Gastrocnemius medialis (tissue), 4 donors: ENCODE results near the gene EXOC6. TPM values are rescaled to one million over a fixed set of nuclear protein-coding genes. Genes with fewer than 3 reads are reported as not detected.

Experiments
- ATAC-seq, 2 donors: fragments of 150-250 bp; one replicate each; pipeline ENCODE4 v1.9.1; 2016
- DNase-seq, 2 donors: peaks; one replicate each; pipeline ENCODE4 v3.0.0-alpha.2; 2019
- H3K27ac ChIP-seq, 4 donors: fragments of 200-600 bp; sonication (generic); 1 replicate in 1 of 4; 2 replicates in 3 of 4; pipeline ENCODE4 v1.5.1; 2016 to 2018; ENCODE audit warnings: mild to moderate bottlenecking in 2 of 4, moderate library complexity in 1 of 4
- H3K27me3 ChIP-seq, 3 donors: fragments of 200-600 bp; sonication (generic) in 2 of 3; 1 replicate in 1 of 3; 2 replicates in 2 of 3; pipeline versions ENCODE4 v1.5.1 to v1.6.0; 2016 to 2019; ENCODE audit warnings: mild to moderate bottlenecking in 1 of 3, moderate library complexity in 1 of 3
- H3K36me3 ChIP-seq, 2 donors: fragments of 200-600 bp; sonication (generic) in 1 of 2; one replicate each; pipeline ENCODE4 v1.5.1; 2017 to 2018
- H3K4me1 ChIP-seq, 2 donors: fragments of 200-600 bp; sonication (generic) in 1 of 2; one replicate each; pipeline ENCODE4 v1.5.1; 2016 to 2017; ENCODE audit warnings: mild to moderate bottlenecking in 2 of 2
- H3K4me3 ChIP-seq, 4 donors: fragments of 200-600 bp; sonication (generic) in 3 of 4; 1 replicate in 1 of 4; 2 replicates in 3 of 4; pipeline ENCODE4 v1.5.1; 2016 to 2019; ENCODE audit warnings: mild to moderate bottlenecking in 2 of 4
- H3K9me3 ChIP-seq, 3 donors: fragments of 200-600 bp; sonication (generic) in 2 of 3; 1 replicate in 1 of 3; 2 replicates in 2 of 3; pipeline ENCODE4 v1.5.1; 2016 to 2019
- CTCF ChIP-seq, 5 experiments: fragments of 450-650 bp in 3 of 5; fragments of 200-600 bp in 2 of 5; sonication (generic) in 2 of 5; IDR thresholded peaks in 4 of 5; conservative IDR thresholded peaks in 1 of 5; 1 replicate in 4 of 5; 2 replicates in 1 of 5; pipeline ENCODE4 v1.5.1; 2016 to 2019; ENCODE audit warnings: antibody characterized with exemption in 5 of 5, mild to moderate bottlenecking in 3 of 5, moderate library complexity in 3 of 5
- POLR2A ChIP-seq, 2 donors: fragments of 450-650 bp; IDR thresholded peaks; one replicate each; pipeline ENCODE4 v1.6.1; 2017; ENCODE audit warnings: antibody characterized with exemption in 2 of 2, mild to moderate bottlenecking in 2 of 2, moderate library complexity in 2 of 2
- in situ Hi-C, 4 donors: fragments of 200-750 bp; cut with MboI; loops; one replicate each; pipeline versions ENCODE4 v1.15.0 to v1.8.0; 2017; ENCODE audit warnings: low sequenced_read_pairs in 4 of 4
- intact Hi-C: fragments of 100-400 bp; cut with DNase I; formaldehyde crosslinking; loops from one replicate; pipeline ENCODE4 v1.15.1; 2023; ENCODE audit warnings: low total_unique reads
- total RNA-seq, 4 donors: library from RNA; depleted of rRNA; stranded (reverse); fragments of >200 nt; gene quantifications; one replicate each; pipeline versions ENCODE4 v1.1.0 to v1.2.3, GENCODE V29; 2016

Gene EXOC6
- total RNA-seq, 4 donors from 2014 or later, result 11.8 to 16.8 (median 14.6) TPM

- ATAC-seq, result peak in 1 of 2 donors; percentile 41
- intact Hi-C loops, result loop anchor here (10.0 kb wide), 1 partner anchor 128 kb away; no protein-coding TSS in a partner anchor
- Histone ChIP-seq H3K4me1 (no peaks in the 10 kb centered on the region), H3K9me3 (no peaks in the 10 kb centered on the region), H3K36me3 (no peaks in the 10 kb centered on the region), H3K27me3 (no peaks in the 10 kb centered on the region), H3K4me3 (no peak overlapping the region), H3K27ac (peak overlapping the region in 1 of 4 donors; percentile 33)
- no peak for DNase-seq
- TF ChIP-seq CTCF (IDR thresholded peaks at IDR 0.05 in 4 of 5, conservative IDR thresholded peaks at IDR 0.05 in 1 of 5) (peak in 3 of 5 experiments; percentile 18 to 44 (median 38)), POLR2A (IDR thresholded peaks at IDR 0.05) (no peak)
- in situ Hi-C loops, result loop anchor here in 1 of 4 donors (10.0 kb wide), 1 partner anchor 52 kb away; no protein-coding TSS in a partner anchor
These were observed 25.4 kb upstream of the EXOC6 start for GRCh38 chr10:92822964-92823363.

GRCh38 chr10:92826061-92826460 is 22.3 kb upstream of the EXOC6 start:
- ATAC-seq (no peak), DNase-seq (no peak)
- no peak overlapping the region for H3K27ac ChIP-seq
- H3K4me3 ChIP-seq, result no peak overlapping the region
- no peaks in the 10 kb centered on the region for H3K27me3 ChIP-seq
- TF ChIP-seq POLR2A (IDR thresholded peaks at IDR 0.05), result no peak
- TF ChIP-seq CTCF (IDR thresholded peaks at IDR 0.05 in 4 of 5, conservative IDR thresholded peaks at IDR 0.05 in 1 of 5), result no peak
- H3K36me3 ChIP-seq, result no peaks in the 10 kb centered on the region
- intact Hi-C loops (loop anchor here (10.0 kb wide), 1 partner anchor 131 kb away; no protein-coding TSS in a partner anchor), in situ Hi-C loops (loop anchor here in 1 of 4 donors (10.0 kb wide), 1 partner anchor 49 kb away; no protein-coding TSS in a partner anchor)
- no peaks in the 10 kb centered on the region for H3K9me3 ChIP-seq
- no peaks in the 10 kb centered on the region for H3K4me1 ChIP-seq

- intact Hi-C loops, result loop anchor here (10.0 kb wide), 1 partner anchor 132 kb away; no protein-coding TSS in a partner anchor
- Histone ChIP-seq H3K4me3 (no peak overlapping the region), H3K27me3 (no peaks in the 10 kb centered on the region), H3K4me1 (no peaks in the 10 kb centered on the region), H3K27ac (no peak overlapping the region), H3K36me3 (no peaks in the 10 kb centered on the region), H3K9me3 (no peaks in the 10 kb centered on the region)
- in situ Hi-C loops, result loop anchor here in 1 of 4 donors (10.0 kb wide), 1 partner anchor 48 kb away; no protein-coding TSS in a partner anchor
- TF ChIP-seq POLR2A (IDR thresholded peaks at IDR 0.05) (no peak), CTCF (IDR thresholded peaks at IDR 0.05 in 4 of 5, conservative IDR thresholded peaks at IDR 0.05 in 1 of 5) (no peak)
- ATAC-seq (no peak), DNase-seq (no peak)
These were observed 21.8 kb upstream of the EXOC6 start for GRCh38 chr10:92826504-92826903.

- ATAC-seq (peak in 1 of 2 donors; percentile 45), DNase-seq (no peak)
- no peak overlapping the region for H3K4me3 ChIP-seq
- H3K4me1 ChIP-seq, result peaks cover 11 to 15% of the 10 kb centered on the region in 2 donors
- peak in 1 of 2 donors; percentile 33 for TF ChIP-seq POLR2A (IDR thresholded peaks at IDR 0.05)
- TF ChIP-seq CTCF (IDR thresholded peaks at IDR 0.05 in 4 of 5, conservative IDR thresholded peaks at IDR 0.05 in 1 of 5), result no peak
- intact Hi-C loops (loop anchor here (10.0 kb wide), 1 partner anchor 134 kb away; no protein-coding TSS in a partner anchor), in situ Hi-C loops (loop anchor here in 1 of 4 donors (10.0 kb wide), 1 partner anchor 46 kb away; no protein-coding TSS in a partner anchor)
- H3K36me3 ChIP-seq, result no peaks in the 10 kb centered on the region
- H3K27ac ChIP-seq, result no peak overlapping the region
- no peaks in the 10 kb centered on the region for H3K9me3 ChIP-seq
- H3K27me3 ChIP-seq, result no peaks in the 10 kb centered on the region
These were observed 19.1 kb upstream of the EXOC6 start for GRCh38 chr10:92829042-92829785.
